OCI-LY7 (cell line): Measurements from ENCODE around the gene MAU2.

Source experiments
- EZH2phosphoT487 ChIP-seq: fragments of 200-600 bp; sonication (generic); IDR thresholded peaks from 2 replicates; pipeline ENCODE4 v1.6.1; 2018; ENCODE audit warnings: low read depth, borderline replicate concordance, mild to moderate bottlenecking, mixed run types, antibody characterized with exemption, low read length, moderate library complexity, mixed read lengths
- TF ChIP-seq, protein P1 (sequence below): fragments of 200-600 bp; sonication (generic); conservative IDR thresholded peaks from 2 replicates; pipeline ENCODE4 v1.5.1; 2014; ENCODE audit warnings: mild to moderate bottlenecking, antibody characterized with exemption, low read length, moderate library complexity, mixed read lengths

DNA sequence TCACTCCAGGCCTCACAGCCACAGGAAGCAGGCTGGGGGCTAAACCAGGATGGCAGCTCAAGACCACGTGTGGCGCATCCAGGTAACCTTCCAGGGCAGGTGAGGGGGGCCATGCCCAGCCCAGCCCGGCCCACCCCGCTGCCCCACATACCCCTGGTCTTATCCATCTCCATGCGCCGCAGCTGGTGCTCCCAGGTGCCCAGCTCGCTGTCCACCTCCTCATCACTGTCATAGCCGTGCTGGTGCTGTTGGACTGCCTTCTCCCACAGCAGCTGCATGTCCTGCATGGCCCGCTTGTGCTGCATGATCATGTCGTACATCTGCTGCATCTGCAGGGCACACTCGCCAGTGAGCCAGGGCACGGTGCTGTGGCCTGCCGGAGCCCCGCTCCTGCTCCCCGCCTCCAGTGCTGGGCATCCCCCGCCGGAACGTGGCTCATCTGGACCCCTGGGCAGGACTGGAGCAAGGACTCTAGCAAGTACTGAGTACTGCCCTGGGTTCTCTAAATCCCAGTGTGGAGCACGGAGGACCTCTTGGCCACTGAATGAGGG lies 41.5 kb upstream of the MAU2 start:
- TF ChIP-seq, protein P1, sequence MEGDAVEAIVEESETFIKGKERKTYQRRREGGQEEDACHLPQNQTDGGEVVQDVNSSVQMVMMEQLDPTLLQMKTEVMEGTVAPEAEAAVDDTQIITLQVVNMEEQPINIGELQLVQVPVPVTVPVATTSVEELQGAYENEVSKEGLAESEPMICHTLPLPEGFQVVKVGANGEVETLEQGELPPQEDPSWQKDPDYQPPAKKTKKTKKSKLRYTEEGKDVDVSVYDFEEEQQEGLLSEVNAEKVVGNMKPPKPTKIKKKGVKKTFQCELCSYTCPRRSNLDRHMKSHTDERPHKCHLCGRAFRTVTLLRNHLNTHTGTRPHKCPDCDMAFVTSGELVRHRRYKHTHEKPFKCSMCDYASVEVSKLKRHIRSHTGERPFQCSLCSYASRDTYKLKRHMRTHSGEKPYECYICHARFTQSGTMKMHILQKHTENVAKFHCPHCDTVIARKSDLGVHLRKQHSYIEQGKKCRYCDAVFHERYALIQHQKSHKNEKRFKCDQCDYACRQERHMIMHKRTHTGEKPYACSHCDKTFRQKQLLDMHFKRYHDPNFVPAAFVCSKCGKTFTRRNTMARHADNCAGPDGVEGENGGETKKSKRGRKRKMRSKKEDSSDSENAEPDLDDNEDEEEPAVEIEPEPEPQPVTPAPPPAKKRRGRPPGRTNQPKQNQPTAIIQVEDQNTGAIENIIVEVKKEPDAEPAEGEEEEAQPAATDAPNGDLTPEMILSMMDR = no peak
- no peak for TF ChIP-seq EZH2phosphoT487
